HepG2 (cell line): ENCODE data around the gene POLR3E. TPM values are rescaled to one million over a fixed set of nuclear protein-coding genes. Genes with fewer than 3 reads are reported as not detected.

ENCODE experiments used
- ATAC-seq: fragments of 200-7000 bp; cut with Tn5 transposase; 3 replicates; pipeline ENCODE4 v1.9.1; 2020; ENCODE audit warnings: mild to moderate bottlenecking, moderate library complexity
- BruUV-seq: library from RNA; stranded (reverse); fragments of 400-500 nt; replicated peaks from 2 replicates; lab custom pipeline; 2021; lab: Mats Ljungman, UMichigan
- CTCF ChIA-PET: fragments of 300-600 bp; formaldehyde crosslinking; extraction: SDS; loops from one replicate; lab custom pipeline; 2021; ENCODE audit warnings: low total read pairs, inconsistent platforms, low intra/inter-chr PET ratio; lab: Yijun Ruan, JAX
- POLR2A ChIA-PET: fragments of 350-600 bp; sonication (Branson Sonifier 250); formaldehyde crosslinking; loops from one replicate; lab custom pipeline; 2020; ENCODE audit warnings: antibody characterized with exemption, inconsistent platforms; lab: Yijun Ruan, JAX
- DNase-seq: peaks from one replicate; pipeline ENCODE4 v3.0.0-alpha.2; 2015; ENCODE audit warnings: low spot score
- FAIRE-seq: peaks from 3 replicates; lab custom pipeline; 2011; peaks lifted over from hg19 to GRCh38; lab: Jason Lieb, UNC
- H2AFZ ChIP-seq: one replicate; pipeline ENCODE4 v1.6.1; 2011; ENCODE audit warnings: low read length, inconsistent platforms
- H3K27ac ChIP-seq: fragments of 300-600 bp; 3 replicates; pipeline ENCODE4 v1.8.0; 2011; ENCODE audit warnings: mixed run types, mild to moderate bottlenecking, mixed read lengths, low read length, inconsistent platforms; ENCODE audit not compliant: insufficient read depth; ENCODE audit errors: extremely low read length
- H3K27me3 ChIP-seq, 2 experiments: fragments of 200-600 bp in 1 of 2; 2 replicates in 1 of 2; 3 replicates in 1 of 2; pipeline versions ENCODE4 v1.6.0 to v1.8.0; 2011; ENCODE audit warnings: low read length in 2 of 2, mild to moderate bottlenecking in 2 of 2, moderate library complexity in 2 of 2, inconsistent platforms in 1 of 2; ENCODE audit not compliant: insufficient read depth in 2 of 2, control insufficient read depth in 1 of 2
- H3K36me3 ChIP-seq, 2 experiments: fragments of 200-600 bp in 1 of 2; replicated peaks in 1 of 2; 2 replicates in 1 of 2; 3 replicates in 1 of 2; pipeline versions ENCODE4 v1.5.1 to v1.8.0; 2011; ENCODE audit warnings: low read length in 2 of 2, inconsistent platforms in 1 of 2; ENCODE audit not compliant: insufficient read depth in 2 of 2, control insufficient read depth in 1 of 2
- H3K4me1 ChIP-seq: 2 replicates; pipeline ENCODE4 v1.5.1; 2012; ENCODE audit warnings: low read length, inconsistent platforms; ENCODE audit not compliant: insufficient read depth
- H3K4me2 ChIP-seq: 2 replicates; pipeline ENCODE4 v1.6.0; 2011; ENCODE audit warnings: low read depth, low read length, inconsistent platforms
- H3K4me3 ChIP-seq, 3 experiments: fragments of 200-600 bp in 1 of 3; sonication (generic), shearing (Covaris generic) in 1 of 3; replicated peaks in 1 of 3; 2 replicates each; pipeline ENCODE4 v1.5.1; 2011 to 2016; ENCODE audit warnings: low read length in 3 of 3, inconsistent platforms in 2 of 3, low read depth in 2 of 3, mild to moderate bottlenecking in 2 of 3, control low read depth in 1 of 3, mixed read lengths in 1 of 3; ENCODE audit not compliant: insufficient read depth in 1 of 3
- H3K79me2 ChIP-seq: one replicate; pipeline ENCODE4 v1.6.1; 2011; ENCODE audit warnings: low read length, inconsistent platforms; ENCODE audit not compliant: insufficient read depth
- H3K9ac ChIP-seq: 2 replicates; pipeline ENCODE4 v1.6.0; 2011; ENCODE audit warnings: mild to moderate bottlenecking, low read depth, low read length, inconsistent platforms; ENCODE audit not compliant: insufficient read depth
- H3K9me3 ChIP-seq: 2 replicates; pipeline ENCODE4 v1.5.1; 2012; ENCODE audit warnings: mild to moderate bottlenecking, low read length
- H4K20me1 ChIP-seq: 2 replicates; pipeline ENCODE4 v1.6.0; 2011; ENCODE audit warnings: inconsistent platforms, mild to moderate bottlenecking, low read length, moderate library complexity; ENCODE audit not compliant: insufficient read depth
- AGO1 ChIP-seq: fragments of 200-400 bp; formaldehyde crosslinking; IDR thresholded peaks from 2 replicates; pipeline ENCODE4 v1.6.1; 2017; ENCODE audit warnings: mild to moderate bottlenecking, low read depth, low read length, moderate library complexity; ENCODE audit not compliant: poor library complexity, severe bottlenecking
- AGO2 ChIP-seq: fragments of 200-400 bp; formaldehyde crosslinking; optimal IDR thresholded peaks from 2 replicates; pipeline ENCODE3; 2017; ENCODE audit warnings: mild to moderate bottlenecking, low read depth, low read length, moderate library complexity
- AHR ChIP-seq: IDR thresholded peaks from 2 replicates; pipeline ENCODE4 v1.6.1; 2018; ENCODE audit warnings: missing genetic modification reagents, missing compliant biosample characterization
- CREM ChIP-seq, 2 experiments: sonication (generic) in 1 of 2; formaldehyde crosslinking in 1 of 2; IDR thresholded peaks; 2 replicates each; pipeline versions ENCODE4 v1.4.0 to v1.6.1; 2016 to 2020; ENCODE audit warnings: antibody characterized with exemption in 1 of 2, mild to moderate bottlenecking in 1 of 2, missing genetic modification reagents in 1 of 2
- DBP ChIP-seq: sonication (generic); formaldehyde crosslinking; IDR thresholded peaks from 2 replicates; pipeline ENCODE4 v1.4.0; 2020; ENCODE audit warnings: missing genetic modification reagents; ENCODE audit errors: not compliant biosample characterization
- POLR2G ChIP-seq: fragments of 200-400 bp; formaldehyde crosslinking; IDR thresholded peaks from 2 replicates; pipeline ENCODE4 v1.6.1; 2018; ENCODE audit warnings: mild to moderate bottlenecking, low read depth, low read length, moderate library complexity
- RBFOX2 ChIP-seq: fragments of 200-400 bp; formaldehyde crosslinking; IDR thresholded peaks from 2 replicates; pipeline ENCODE4 v1.6.1; 2017; ENCODE audit warnings: low read depth, mild to moderate bottlenecking, low read length
- RBM22 ChIP-seq: fragments of 200-400 bp; formaldehyde crosslinking; optimal IDR thresholded peaks from 2 replicates; pipeline ENCODE3; 2017; ENCODE audit warnings: mild to moderate bottlenecking, low read length, moderate library complexity
- RBM39 ChIP-seq: fragments of 200-400 bp; formaldehyde crosslinking; IDR thresholded peaks from one replicate; pipeline ENCODE4 v1.6.1; 2018; ENCODE audit warnings: antibody characterized with exemption, mild to moderate bottlenecking, low read depth, low read length; ENCODE audit not compliant: poor library complexity, severe bottlenecking
- THAP8 ChIP-seq: sonication (generic); formaldehyde crosslinking; IDR thresholded peaks from 2 replicates; pipeline ENCODE4 v1.5.1; 2020; ENCODE audit warnings: missing genetic modification reagents, mild to moderate bottlenecking, borderline replicate concordance
- ZBTB38 ChIP-seq: sonication (generic); formaldehyde crosslinking; IDR thresholded peaks from 2 replicates; pipeline ENCODE4 v1.5.1; 2020; ENCODE audit warnings: mild to moderate bottlenecking, missing genetic modification reagents
- ZNF563 ChIP-seq: sonication (generic); formaldehyde crosslinking; IDR thresholded peaks from 2 replicates; pipeline ENCODE4 v1.8.0; 2022; ENCODE audit warnings: mild to moderate bottlenecking, moderate library complexity, missing genetic modification reagents
- ZNF768 ChIP-seq: sonication (generic); formaldehyde crosslinking; IDR thresholded peaks from 2 replicates; pipeline ENCODE4 v1.4.0; 2020; ENCODE audit warnings: missing genetic modification reagents
- ZNF891 ChIP-seq: sonication (generic); formaldehyde crosslinking; IDR thresholded peaks from 2 replicates; pipeline ENCODE4 v1.5.0; 2020; ENCODE audit warnings: mild to moderate bottlenecking, missing genetic modification reagents
- WGBS: methylation state at CpG from one replicate; pipeline ENCODE4 v1.1.6; 2017; ENCODE audit warnings: low lambda C conversion rate; 5-methylcytosine and 5-hydroxymethylcytosine counted together
- in situ Hi-C: cut with HindIII; loops from 2 replicates; pipeline ENCODE4 v1.10.0; 2017; ENCODE audit warnings: low pct_unique_long_range_greater_than_20kb; ENCODE audit not compliant: extremely low pct_ligation_motif_present
- intact Hi-C: fragments of 100-400 bp; cut with micrococcal nuclease; formaldehyde crosslinking; loops from one replicate; pipeline ENCODE4 v1.10.0; 2022; ENCODE audit not compliant: unreplicated experiment
- polyA plus RNA-seq, 8 experiments: library from polyadenylated mRNA; depleted of rRNA in 3 of 8; stranded (reverse) in 7 of 8; unstranded in 1 of 8; fragments of >200 nt; fragmentation: Illumina TruSeq in 4 of 8; extraction: Trizol in 4 of 8; gene quantifications; 2 replicates each; pipeline versions ENCODE4 v1.2.1 to v1.2.3, GENCODE V29; 2011 to 2016; ENCODE audit warnings: low read depth in 4 of 8, missing spikeins in 1 of 8, mixed read lengths in 1 of 8; ENCODE audit not compliant: insufficient read depth in 1 of 8
- total RNA-seq, 5 experiments: library from RNA; depleted of rRNA; stranded (reverse); fragments of >200 nt; fragmentation: Illumina TruSeq; extraction: Trizol; gene quantifications; 2 replicates each; pipeline ENCODE4 v1.2.3, GENCODE V29; 2016; ENCODE audit warnings: low read depth in 1 of 5

Gene POLR3E
- total and polyA plus RNA-seq, 2 of the 13 experiments (the other 11 are each of a cell fraction or from before 2014, with no cell fraction given), result 135 to 262 TPM

- no TSS peak for BruUV-seq
- in situ Hi-C loops, result loop anchor here (25.0 kb wide), 2 partner anchors 763 to 1163 kb away; partner anchors contain the start of genes DNAH3 and LDAF1
- intact Hi-C loops, result no loop called here
These were observed 28.6 kb downstream of the POLR3E start for GRCh38 chr16:22325598-22326368.

More at GRCh38 chr16:22325598-22326368, 28.6 kb downstream of the POLR3E start:
- H3K9ac ChIP-seq, result no peak overlapping the region
- no peak for ATAC-seq
- no peaks in the 10 kb centered on the region for H3K27me3 ChIP-seq
- H3K9me3 ChIP-seq, result no peaks in the 10 kb centered on the region
- no peaks in the 10 kb centered on the region for H3K4me1 ChIP-seq
- WGBS, result 99% methylated on average over 38 of the region's 46 CpGs
- ChIA-PET CTCF (no interaction called here), POLR2A (interaction anchor here (1.4 kb wide), 1 partner anchor 28 kb away, joined by 3 read pairs; no protein-coding TSS in a partner anchor)
- no peak overlapping the region for H2AFZ ChIP-seq
- H3K27ac ChIP-seq, result no peak overlapping the region
- H3K4me2 ChIP-seq, result no peak overlapping the region
- H4K20me1 ChIP-seq, result peaks cover 27% of the 10 kb centered on the region; the same call in 1 of the 2 replicates
- H3K79me2 ChIP-seq, result peaks cover 14% of the 10 kb centered on the region
- no peak overlapping the region for H3K4me3 ChIP-seq
- DNase-seq, result no peak
- peak; percentile 72 for TF ChIP-seq RBFOX2
- no peak for TF ChIP-seq ZNF563 (CRISPR knock-in tag)
- TF ChIP-seq AGO1, result peak; percentile 72
- TF ChIP-seq POLR2G, result peak; percentile 20; the same call in 1 of the 2 replicates
- no peak for TF ChIP-seq THAP8 (CRISPR knock-in tag)
- peak; percentile 94 for TF ChIP-seq AGO2
- TF ChIP-seq ZNF768 (CRISPR knock-in tag), result 0 out of 2 replicates have a peak, but pooled peaks have one; percentile 9
- peak; percentile 65 for TF ChIP-seq RBM22
- peak; percentile 47; the same call in 1 of the 2 replicates for TF ChIP-seq ZBTB38 (CRISPR knock-in tag)
- TF ChIP-seq RBM39, result peak; percentile 29
- no peak for TF ChIP-seq DBP (CRISPR knock-in tag)
- no peak for TF ChIP-seq AHR (CRISPR knock-in tag)
- 0 out of 2 replicates have a peak, but pooled peaks have one; percentile 41 for TF ChIP-seq ZNF891 (CRISPR knock-in tag)
- TF ChIP-seq CREM (IDR thresholded peaks at IDR 0.05), result no peak
- no peak for TF ChIP-seq CREM (CRISPR knock-in tag; IDR thresholded peaks at IDR 0.05)
- no peak for FAIRE-seq
- peaks cover 76 to 99% of the 10 kb centered on the region in 2 experiments for H3K36me3 ChIP-seq
